ENCODE results near the gene PCDHGA11.
"Not testable (repeated sequence)": the region's sequence is repeated elsewhere in the genome, so short reads cannot be mapped to it uniquely, and the experiment has no call there.

PCDHGA11 gene

DNA sequence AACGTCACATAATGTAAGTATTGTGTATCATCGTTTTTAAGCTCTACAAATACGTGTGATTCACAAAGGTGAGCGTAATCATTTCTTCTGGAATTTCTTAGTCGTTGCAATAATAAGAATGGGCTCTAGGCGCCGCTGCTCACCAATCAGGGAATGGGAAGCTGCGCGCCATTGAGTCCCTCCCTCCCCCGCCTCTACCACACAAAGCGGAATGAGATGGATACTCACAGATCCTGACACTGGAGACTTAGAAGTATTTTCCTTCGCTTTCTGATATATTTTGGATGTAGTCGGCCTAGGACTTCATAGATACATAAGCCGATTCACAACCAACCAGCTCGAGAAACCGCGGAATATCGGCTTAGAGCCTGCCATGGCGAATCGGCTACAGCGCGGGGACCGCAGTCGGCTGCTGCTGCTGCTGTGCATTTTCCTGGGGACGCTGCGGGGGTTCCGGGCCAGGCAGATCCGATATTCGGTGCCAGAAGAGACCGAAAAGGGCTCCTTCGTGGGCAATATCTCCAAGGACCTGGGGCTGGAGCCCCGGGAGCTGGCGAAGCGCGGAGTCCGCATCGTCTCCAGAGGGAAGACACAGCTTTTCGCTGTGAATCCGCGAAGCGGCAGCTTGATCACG lies at the start of gene PCDHGA11:
Gene PCDHGA11, plus strand, starts transcription at position 197 of the 634 bp plus-strand sequence. Its CDS starts 177 bp downstream, at position 374.
- DNase-seq: no peak

DNA sequence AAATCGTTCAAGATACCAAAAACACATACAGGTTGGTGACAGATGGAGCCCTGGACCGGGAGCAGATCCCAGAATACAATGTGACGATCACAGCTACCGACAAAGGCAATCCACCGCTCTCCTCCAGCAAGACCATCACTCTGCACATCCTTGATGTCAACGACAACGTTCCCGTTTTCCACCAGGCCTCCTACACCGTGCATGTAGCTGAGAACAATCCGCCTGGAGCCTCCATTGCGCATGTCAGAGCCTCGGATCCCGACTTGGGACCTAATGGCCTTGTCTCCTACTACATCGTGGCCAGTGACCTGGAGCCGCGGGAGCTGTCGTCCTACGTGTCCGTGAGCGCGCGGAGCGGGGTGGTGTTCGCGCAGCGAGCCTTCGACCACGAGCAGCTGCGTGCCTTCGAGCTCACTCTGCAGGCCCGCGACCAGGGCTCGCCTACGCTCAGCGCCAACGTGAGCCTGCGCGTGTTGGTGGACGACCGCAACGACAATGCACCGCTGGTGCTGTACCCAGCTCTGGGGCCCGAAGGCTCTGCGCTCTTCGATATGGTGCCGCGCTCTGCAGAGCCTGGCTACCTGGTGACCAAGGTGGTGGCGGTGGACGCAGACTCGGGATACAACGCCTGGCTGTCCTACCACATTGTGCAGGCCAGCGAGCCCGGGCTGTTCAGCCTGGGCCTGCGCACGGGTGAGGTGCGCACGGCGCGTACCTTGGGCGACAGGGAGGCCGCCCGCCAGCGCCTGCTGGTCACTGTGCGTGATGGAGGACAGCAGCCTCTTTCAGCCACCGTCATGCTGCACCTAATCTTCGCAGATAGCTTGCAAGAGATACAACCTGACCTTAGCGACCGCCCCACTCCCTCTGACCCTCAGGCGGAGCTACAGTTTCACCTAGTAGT lies 49.0 kb upstream of the PCDHGA11 start:
- no peak for DNase-seq

- DNase-seq: no peak
These were observed 47.1 kb upstream of the PCDHGA11 start, which contains the start of gene PCDHGA6 for GRCh38 chr5:141373673-141374317. Gene PCDHGA6, plus strand, starts transcription at chr5:141373891. Its CDS starts 193 bp downstream, at chr5:141374084.

DNA sequence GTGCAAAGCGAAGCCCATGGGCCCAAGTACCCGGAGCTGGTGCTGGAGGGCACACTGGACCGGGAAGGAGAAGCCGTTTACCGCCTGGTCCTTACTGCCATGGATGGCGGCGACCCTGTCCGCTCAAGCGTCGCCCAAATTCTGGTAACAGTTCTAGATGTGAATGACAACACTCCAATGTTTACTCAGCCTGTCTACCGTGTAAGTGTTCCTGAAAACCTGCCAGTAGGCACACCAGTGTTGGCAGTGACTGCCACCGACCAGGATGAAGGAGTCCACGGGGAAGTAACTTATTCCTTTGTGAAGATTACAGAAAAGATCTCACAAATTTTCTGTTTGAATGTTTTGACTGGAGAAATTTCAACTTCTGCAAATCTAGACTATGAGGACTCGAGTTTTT lies 46.2 kb upstream of the PCDHGA11 start:
- no peak for DNase-seq

DNA sequence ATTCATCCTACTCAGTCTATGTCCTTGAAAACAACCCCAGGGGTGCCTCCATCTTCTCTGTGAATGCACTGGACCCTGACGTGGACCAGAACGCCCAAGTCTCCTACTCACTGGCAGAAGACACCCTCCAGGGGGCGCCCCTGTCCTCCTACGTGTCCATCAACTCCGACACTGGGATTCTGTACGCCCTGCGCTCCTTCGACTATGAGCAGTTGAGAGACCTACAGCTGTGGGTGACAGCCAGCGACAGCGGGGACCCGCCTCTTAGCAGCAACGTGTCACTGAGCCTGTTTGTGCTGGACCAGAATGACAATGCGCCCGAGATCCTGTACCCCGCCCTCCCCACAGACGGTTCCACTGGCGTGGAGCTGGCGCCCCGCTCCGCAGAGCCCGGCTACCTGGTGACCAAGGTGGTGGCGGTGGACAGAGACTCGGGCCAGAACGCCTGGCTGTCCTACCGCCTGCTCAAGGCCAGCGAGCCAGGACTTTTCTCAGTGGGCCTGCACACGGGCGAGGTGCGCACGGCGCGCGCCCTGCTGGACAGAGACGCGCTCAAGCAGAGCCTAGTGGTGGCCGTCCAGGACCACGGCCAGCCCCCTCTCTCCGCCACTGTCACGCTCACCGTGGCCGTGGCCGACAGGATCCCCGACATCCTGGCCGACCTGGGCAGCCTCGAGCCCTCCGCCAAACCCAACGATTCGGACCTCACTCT lies 45.3 kb upstream of the PCDHGA11 start:
- not testable (repeated sequence) for DNase-seq

- no peak for DNase-seq
These were observed 38.2 kb upstream of the PCDHGA11 start, which contains the start of gene PCDHGA7 for GRCh38 chr5:141382469-141383294. Gene PCDHGA7, plus strand, starts transcription at chr5:141382742. Its CDS starts 158 bp downstream, at chr5:141382900.

- no peak for DNase-seq
These were observed 37.5 kb upstream of the PCDHGA11 start for GRCh38 chr5:141383345-141383744.

DNA sequence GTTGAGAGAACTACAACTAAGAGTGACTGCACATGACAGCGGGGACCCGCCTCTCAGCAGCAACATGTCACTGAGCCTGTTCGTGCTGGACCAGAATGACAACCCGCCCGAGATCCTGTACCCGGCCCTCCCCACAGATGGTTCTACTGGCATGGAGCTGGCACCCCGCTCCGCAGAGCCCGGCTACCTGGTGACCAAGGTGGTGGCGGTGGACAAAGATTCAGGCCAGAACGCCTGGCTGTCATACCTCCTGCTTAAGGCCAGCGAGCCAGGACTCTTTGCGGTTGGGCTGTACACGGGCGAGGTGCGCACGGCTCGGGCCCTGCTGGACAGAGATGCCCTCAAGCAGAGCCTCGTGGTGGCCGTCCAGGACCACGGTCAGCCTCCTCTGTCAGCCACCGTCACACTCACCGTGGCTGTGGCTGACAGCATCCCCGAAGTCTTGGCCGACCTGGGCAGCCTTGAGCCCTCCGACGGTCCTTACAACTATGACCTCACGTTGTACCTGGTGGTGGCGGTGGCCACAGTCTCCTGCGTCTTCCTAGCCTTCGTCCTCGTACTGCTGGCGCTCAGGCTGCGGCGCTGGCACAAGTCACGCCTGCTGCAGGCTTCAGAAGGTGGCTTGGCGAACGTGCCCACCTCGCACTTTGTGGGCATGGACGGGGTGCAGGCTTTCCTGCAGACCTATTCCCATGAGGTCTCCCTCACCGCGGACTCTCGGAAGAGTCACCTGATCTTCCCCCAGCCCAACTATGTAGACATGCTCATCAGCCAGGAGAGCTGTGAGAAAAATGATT lies 36.2 kb upstream of the PCDHGA11 start:
- no peak for DNase-seq

- DNase-seq: not testable (repeated sequence)
These were observed 33.1 kb upstream of the PCDHGA11 start, which contains the start of gene PCDHGB4 for GRCh38 chr5:141387557-141388311. Gene PCDHGB4, plus strand, starts transcription at chr5:141387698. Its CDS starts 187 bp downstream, at chr5:141387885.

- no peak for DNase-seq
These were observed 32.2 kb upstream of the PCDHGA11 start for GRCh38 chr5:141388661-141389060.

- no peak for DNase-seq
These were observed 31.5 kb upstream of the PCDHGA11 start for GRCh38 chr5:141389153-141390042.

DNA sequence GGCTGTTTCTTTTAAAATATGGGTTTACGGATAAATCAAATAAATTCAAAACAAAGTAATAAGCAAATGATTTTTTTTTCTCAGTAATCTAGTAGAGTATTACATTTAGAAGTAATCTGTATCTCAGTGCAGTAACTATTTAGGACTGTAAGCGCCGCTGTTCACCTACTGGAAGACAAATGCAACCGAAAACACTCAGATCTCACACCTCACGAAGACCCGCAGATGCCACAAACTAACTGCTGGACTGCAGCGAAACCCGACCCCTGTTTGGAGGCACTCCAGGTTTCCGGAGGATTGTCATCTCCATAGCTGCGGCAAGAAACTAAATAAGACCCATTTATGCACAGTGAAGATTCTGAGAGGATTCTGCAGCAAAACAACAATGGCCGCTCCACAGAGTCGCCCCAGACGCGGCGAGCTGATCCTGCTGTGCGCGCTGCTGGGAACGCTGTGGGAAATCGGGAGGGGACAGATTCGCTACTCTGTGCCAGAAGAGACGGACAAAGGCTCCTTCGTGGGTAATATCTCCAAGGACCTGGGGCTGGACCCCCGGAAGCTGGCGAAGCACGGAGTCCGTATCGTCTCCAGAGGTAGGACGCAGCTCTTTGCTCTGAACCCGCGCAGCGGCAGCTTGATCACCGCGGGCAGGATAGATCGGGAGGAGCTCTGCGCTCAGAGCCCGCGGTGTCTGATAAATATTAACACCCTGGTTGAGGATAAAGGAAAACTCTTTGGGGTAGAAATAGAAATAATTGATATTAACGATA lies 28.2 kb upstream of the PCDHGA11 start, which contains the start of gene PCDHGA8:
Gene PCDHGA8, plus strand, starts transcription at position 205 of the 770 bp plus-strand sequence. Its CDS starts 181 bp downstream, at position 386.
- no peak for DNase-seq

DNA sequence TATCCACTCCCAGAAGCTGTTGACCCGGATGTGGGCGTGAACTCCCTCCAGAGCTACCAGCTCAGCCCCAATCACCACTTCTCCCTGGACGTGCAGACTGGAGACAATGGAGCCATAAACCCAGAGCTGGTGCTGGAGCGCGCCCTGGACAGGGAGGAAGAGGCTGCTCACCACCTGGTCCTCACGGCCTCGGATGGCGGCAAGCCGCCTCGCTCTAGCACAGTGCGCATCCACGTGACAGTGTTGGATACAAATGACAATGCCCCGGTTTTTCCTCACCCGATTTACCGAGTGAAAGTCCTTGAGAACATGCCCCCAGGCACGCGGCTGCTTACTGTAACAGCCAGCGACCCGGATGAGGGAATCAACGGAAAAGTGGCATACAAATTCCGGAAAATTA lies 27.6 kb upstream of the PCDHGA11 start:
- DNase-seq: no peak

DNA sequence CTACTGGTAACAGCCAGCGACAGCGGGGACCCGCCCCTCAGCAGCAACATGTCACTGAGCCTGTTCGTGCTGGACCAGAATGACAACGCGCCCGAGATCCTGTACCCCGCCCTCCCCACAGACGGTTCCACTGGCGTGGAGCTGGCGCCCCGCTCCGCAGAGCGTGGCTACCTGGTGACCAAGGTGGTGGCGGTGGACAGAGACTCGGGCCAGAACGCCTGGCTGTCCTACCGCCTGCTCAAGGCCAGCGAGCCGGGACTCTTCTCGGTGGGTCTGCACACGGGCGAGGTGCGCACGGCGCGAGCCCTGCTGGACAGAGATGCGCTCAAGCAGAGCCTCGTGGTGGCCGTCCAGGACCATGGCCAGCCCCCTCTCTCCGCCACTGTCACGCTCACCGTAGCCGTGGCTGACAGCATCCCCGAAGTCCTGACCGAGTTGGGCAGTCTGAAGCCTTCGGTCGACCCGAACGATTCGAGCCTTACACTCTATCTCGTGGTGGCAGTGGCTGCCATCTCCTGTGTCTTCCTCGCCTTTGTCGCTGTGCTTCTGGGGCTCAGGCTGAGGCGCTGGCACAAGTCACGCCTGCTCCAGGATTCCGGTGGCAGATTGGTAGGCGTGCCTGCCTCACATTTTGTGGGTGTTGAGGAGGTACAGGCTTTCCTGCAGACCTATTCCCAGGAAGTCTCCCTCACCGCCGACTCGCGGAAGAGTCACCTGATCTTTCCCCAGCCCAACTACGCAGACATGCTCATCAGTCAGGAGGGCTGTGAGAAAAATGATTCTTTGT lies 26.3 kb upstream of the PCDHGA11 start:
- not testable (repeated sequence) for DNase-seq

GRCh38 chr5:141397756-141398551 lies 22.9 kb upstream of the PCDHGA11 start, which contains the start of gene PCDHGB5:
Gene PCDHGB5, plus strand, starts transcription at chr5:141397947. Its CDS starts 181 bp downstream, at chr5:141398128.
- not testable (repeated sequence) for DNase-seq

GRCh38 chr5:141398608-141399007 lies 22.2 kb upstream of the PCDHGA11 start:
- no peak for DNase-seq
